ENCODE results near the gene CHAF1A. TPM values are rescaled to one million over a fixed set of nuclear protein-coding genes. Genes with fewer than 3 reads are reported as not detected.

Gene CHAF1A
- total RNA-seq, 1 donor from 2014 or later: 6.8 TPM

DNA sequence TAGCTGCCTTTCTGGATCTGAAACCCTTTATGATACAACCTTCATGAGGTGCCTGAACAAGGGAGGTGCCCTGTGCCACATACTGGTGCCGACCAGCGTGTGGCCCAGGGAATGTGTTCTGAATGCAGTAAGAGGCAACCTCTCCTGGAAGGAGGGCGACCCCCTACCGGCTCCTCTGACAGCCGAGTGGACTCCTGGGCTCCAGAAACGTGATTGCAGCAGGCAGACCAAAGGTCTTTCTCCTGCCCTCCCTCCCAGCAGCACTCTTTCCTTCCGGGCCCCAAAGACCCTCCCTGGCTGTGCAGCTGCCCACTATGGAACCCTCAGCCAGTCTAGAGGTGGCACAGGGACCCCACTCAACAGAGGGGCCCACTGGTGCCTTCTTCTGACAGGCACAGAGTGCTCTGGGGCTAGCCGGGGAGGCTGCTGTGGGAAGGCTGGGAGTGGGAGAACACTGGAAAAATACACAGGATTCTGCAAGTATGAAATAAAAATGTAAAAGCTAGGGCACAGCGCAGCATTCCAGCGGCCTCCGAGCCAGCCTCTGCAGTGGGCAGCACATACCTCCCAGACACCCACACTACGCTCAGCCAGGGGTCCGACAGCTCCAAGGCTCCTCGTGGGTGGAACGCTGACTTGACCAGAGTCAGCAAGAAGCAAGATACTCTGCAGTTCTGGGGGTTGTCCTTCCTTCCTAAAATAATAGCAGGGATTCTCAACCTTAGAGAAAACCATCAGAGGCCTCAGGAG is 17.0 kb upstream of the CHAF1A start:
- TF ChIP-seq, protein P1, sequence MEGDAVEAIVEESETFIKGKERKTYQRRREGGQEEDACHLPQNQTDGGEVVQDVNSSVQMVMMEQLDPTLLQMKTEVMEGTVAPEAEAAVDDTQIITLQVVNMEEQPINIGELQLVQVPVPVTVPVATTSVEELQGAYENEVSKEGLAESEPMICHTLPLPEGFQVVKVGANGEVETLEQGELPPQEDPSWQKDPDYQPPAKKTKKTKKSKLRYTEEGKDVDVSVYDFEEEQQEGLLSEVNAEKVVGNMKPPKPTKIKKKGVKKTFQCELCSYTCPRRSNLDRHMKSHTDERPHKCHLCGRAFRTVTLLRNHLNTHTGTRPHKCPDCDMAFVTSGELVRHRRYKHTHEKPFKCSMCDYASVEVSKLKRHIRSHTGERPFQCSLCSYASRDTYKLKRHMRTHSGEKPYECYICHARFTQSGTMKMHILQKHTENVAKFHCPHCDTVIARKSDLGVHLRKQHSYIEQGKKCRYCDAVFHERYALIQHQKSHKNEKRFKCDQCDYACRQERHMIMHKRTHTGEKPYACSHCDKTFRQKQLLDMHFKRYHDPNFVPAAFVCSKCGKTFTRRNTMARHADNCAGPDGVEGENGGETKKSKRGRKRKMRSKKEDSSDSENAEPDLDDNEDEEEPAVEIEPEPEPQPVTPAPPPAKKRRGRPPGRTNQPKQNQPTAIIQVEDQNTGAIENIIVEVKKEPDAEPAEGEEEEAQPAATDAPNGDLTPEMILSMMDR (IDR thresholded peaks at IDR 0.05; ENCODE audit: insufficient read depth, low read length, poor library complexity, severe bottlenecking): no peak
- Histone ChIP-seq H3K4me3 (ENCODE audit: low read depth, low read length) (no peak overlapping the region), H3K36me3 (ENCODE audit: control insufficient read depth, insufficient read depth, low read length) (peaks cover 2% of the 10 kb centered on the region), H3K27me3 (ENCODE audit: control insufficient read depth, insufficient read depth, low read length) (no peaks in the 10 kb centered on the region)
- DNase-seq (ENCODE audit: low read depth): no peak

DNA sequence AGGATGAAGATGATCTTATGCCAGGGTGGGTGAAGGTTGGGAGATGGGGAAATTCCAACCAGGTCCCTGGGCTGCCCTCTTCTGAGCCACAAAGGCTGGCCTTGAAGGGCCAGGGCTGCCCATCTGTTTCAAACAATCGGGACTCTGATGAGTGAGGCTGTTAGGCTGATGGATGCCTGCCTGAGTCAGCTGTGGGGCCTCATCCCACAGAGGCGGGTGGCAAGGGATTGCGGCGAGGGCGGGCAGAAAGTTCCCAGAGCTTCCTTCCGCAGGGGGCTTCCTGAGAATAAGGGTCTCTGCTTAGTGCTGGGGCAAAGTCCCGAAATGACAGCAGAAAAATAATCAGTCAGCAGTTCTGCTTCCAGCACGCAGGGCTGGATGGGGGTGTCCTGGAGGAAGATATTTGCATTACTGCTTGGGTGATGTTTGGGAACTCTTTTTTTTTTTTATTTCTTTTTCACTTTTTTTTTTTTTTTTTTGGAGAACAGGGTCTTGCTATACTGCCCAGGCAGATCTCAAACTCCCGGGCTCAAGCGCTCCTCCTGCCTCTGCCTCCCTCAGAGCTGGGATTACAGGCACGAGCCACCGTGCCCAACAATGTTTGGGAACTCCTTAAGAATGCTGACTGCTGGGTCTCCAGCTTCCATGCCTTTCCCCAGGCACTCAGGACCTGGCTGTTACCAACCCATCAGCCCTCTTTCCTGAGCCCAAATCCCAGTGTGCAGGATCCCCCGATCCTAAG is 16.2 kb upstream of the CHAF1A start:
- Histone ChIP-seq H3K4me3 (ENCODE audit: low read depth, low read length) (no peak overlapping the region), H3K27me3 (ENCODE audit: control insufficient read depth, insufficient read depth, low read length) (no peaks in the 10 kb centered on the region), H3K36me3 (ENCODE audit: control insufficient read depth, insufficient read depth, low read length) (peaks cover 2% of the 10 kb centered on the region)
- TF ChIP-seq, protein P1 (IDR thresholded peaks at IDR 0.05; ENCODE audit: insufficient read depth, low read length, poor library complexity, severe bottlenecking): no peak
- no peak for DNase-seq (ENCODE audit: low read depth)

DNA sequence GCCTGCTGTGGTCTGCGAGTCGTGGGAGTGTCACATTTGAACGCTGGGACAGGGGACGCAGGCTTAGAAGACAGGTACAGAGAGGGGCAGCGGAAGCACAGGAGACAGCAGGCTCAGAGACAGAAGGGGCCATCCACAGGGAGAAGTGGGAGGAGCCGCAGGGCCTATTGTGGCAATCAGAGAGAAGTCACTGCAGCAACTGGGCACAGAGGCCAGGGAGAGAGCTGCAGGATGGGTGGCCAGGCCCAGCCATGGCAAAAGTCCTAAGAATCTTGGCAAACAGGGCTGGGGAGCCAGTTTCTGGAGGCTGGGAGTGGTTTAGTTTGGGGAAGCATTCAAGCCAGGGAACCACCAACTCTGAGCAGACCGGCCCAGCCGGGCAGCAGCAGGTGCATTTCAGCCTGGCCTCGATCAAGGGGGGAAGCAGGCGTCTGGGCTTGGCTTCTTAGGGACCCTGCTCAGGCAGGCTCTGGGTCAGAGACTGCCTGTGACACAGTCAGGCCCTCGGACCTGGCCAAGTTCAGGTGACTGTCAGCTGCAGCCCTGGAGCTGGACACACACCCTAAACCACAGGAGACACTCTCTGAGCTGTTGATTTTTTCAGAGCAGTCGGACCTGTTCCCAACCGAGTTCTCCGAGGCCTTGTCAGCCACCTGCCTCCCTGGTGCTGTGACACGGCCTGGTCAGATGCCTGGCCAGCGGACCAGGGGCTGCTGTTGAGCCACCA is 13.9 kb upstream of the CHAF1A start:
- DNase-seq (ENCODE audit: low read depth): no peak
- no peak overlapping the region for H3K4me3 ChIP-seq (ENCODE audit: low read depth, low read length)
- no peaks in the 10 kb centered on the region for H3K27me3 ChIP-seq (ENCODE audit: control insufficient read depth, insufficient read depth, low read length)
- TF ChIP-seq, protein P1 (IDR thresholded peaks at IDR 0.05; ENCODE audit: insufficient read depth, low read length, poor library complexity, severe bottlenecking): no peak
- H3K36me3 ChIP-seq (ENCODE audit: control insufficient read depth, insufficient read depth, low read length): peaks cover 2% of the 10 kb centered on the region

DNA sequence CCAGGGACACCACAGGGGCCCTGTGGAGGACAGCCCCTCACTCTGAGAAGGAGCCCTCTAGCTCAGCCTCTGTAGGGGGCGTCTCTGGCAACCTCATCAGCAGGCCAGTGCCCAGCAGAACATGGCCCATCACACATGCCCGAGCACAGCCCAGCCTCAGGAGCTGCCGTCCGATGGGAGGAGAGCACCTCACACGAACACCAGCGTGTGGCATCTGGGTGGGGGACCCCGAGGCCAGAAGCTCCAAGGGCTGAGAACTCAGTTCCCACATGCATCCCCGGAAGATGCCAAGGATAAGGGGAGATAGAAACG is 13.4 kb upstream of the CHAF1A start:
- DNase-seq (ENCODE audit: low read depth): no peak
- H3K36me3 ChIP-seq (ENCODE audit: control insufficient read depth, insufficient read depth, low read length): peaks cover 2% of the 10 kb centered on the region
- H3K27me3 ChIP-seq (ENCODE audit: control insufficient read depth, insufficient read depth, low read length): no peaks in the 10 kb centered on the region
- TF ChIP-seq, protein P1 (IDR thresholded peaks at IDR 0.05; ENCODE audit: insufficient read depth, low read length, poor library complexity, severe bottlenecking): no peak
- H3K4me3 ChIP-seq (ENCODE audit: low read depth, low read length): no peak overlapping the region

DNA sequence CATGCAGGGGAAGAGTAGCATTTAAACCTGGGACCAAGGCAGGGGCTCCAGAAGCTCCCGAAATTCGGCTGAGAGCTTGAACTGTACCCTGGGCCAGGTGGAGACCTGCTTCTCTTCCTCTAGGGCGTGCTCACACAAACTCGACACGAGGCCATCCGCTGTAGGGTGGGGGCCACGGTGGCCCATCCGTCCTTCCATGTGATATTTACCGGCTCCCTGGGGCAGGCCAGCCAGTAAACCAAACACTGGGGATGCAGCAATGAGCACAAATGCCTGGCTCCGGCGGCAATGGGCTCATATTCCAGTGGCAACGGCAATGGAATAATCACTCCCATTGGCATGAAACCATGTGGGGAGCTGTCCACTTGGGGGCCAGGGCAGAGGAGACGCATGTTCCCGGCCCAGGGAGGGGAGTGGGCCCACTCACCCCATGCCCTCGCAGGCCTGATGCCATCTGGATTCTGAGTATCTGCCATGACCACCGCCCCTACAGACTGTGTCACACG is 12.9 kb upstream of the CHAF1A start:
- Histone ChIP-seq H3K36me3 (ENCODE audit: control insufficient read depth, insufficient read depth, low read length) (peaks cover 2% of the 10 kb centered on the region), H3K4me3 (ENCODE audit: low read depth, low read length) (no peak overlapping the region), H3K27me3 (ENCODE audit: control insufficient read depth, insufficient read depth, low read length) (no peaks in the 10 kb centered on the region)
- TF ChIP-seq, protein P1 (IDR thresholded peaks at IDR 0.05; ENCODE audit: insufficient read depth, low read length, poor library complexity, severe bottlenecking): no peak
- no peak for DNase-seq (ENCODE audit: low read depth)

Measured in kidney epithelial cell (primary cell).